OCI-LY7 (cell line): ENCODE data around the gene MID1.

ENCODE experiments used
- EZH2phosphoT487 ChIP-seq: fragments of 200-600 bp; sonication (generic); IDR thresholded peaks from 2 replicates; pipeline ENCODE4 v1.6.1; 2018; ENCODE audit warnings: low read depth, borderline replicate concordance, mild to moderate bottlenecking, mixed run types, antibody characterized with exemption, low read length, moderate library complexity, mixed read lengths
- TF ChIP-seq, protein P1 (sequence below): fragments of 200-600 bp; sonication (generic); conservative IDR thresholded peaks from 2 replicates; pipeline ENCODE4 v1.5.1; 2014; ENCODE audit warnings: mild to moderate bottlenecking, antibody characterized with exemption, low read length, moderate library complexity, mixed read lengths

DNA sequence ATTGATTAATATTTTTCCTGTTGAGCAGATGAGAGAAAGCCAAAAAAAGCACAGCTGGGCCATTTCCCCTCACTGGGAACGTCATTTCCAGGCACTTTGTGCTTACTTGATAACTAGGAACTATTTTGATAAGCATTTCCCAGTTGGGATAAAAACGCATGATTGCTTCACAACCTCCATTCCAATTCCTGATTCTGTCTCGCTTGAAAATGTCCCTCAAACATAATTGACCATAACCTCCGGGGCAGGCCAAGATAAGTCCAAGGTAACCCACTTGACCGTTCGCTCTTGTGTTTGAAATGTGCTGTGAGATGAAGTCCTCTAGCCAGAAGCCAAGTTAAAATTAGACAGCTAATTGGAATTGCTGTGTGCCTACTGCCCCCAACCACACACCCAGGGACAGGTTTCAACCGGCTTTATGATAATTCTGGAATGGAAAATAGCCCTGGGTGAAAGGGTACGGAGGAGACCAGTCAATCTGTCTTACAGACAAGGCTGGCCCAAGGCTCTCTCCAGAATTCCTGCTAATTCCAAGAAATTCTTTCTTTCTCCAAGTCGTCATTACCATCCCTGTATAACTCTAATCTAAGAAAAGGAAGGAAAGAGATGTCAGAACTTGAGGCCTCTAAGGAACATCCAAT lies 137.1 kb downstream of the MID1 start:
- TF ChIP-seq, protein P1, sequence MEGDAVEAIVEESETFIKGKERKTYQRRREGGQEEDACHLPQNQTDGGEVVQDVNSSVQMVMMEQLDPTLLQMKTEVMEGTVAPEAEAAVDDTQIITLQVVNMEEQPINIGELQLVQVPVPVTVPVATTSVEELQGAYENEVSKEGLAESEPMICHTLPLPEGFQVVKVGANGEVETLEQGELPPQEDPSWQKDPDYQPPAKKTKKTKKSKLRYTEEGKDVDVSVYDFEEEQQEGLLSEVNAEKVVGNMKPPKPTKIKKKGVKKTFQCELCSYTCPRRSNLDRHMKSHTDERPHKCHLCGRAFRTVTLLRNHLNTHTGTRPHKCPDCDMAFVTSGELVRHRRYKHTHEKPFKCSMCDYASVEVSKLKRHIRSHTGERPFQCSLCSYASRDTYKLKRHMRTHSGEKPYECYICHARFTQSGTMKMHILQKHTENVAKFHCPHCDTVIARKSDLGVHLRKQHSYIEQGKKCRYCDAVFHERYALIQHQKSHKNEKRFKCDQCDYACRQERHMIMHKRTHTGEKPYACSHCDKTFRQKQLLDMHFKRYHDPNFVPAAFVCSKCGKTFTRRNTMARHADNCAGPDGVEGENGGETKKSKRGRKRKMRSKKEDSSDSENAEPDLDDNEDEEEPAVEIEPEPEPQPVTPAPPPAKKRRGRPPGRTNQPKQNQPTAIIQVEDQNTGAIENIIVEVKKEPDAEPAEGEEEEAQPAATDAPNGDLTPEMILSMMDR, result no peak
- no peak for TF ChIP-seq EZH2phosphoT487
